NCI-H82 (cell line): ENCODE measurements around the gene NFS1.
"Not testable (repeated sequence)": the region's sequence is repeated elsewhere in the genome, so short reads cannot be mapped to it uniquely, and the experiment has no call there.

Source experiments
- DNase-seq: peaks from one replicate; lab custom pipeline; 2025; lab: John Stamatoyannopoulos, UW

Gene NFS1

GRCh38 chr20:35699127-35699956, at the start of gene NFS1, which contains the start of gene ROMO1:
TSS of gene NFS1 (minus strand) at chr20:35699352. CDS start at chr20:35699288, 64 bp downstream.
TSS of gene ROMO1 (plus strand) at chr20:35699405. CDS start at chr20:35699633, 228 bp downstream.
- DNase-seq: peak; percentile 95

- not testable (repeated sequence) for DNase-seq
Measured at GRCh38 chr20:35744492-35744841, 45.3 kb upstream of the NFS1 start.

GRCh38 chr20:35743693-35744491, 44.7 kb upstream of the NFS1 start:
- peak; percentile 32 for DNase-seq

- peak; percentile 83 for DNase-seq
Measured at GRCh38 chr20:35742741-35743523, 43.8 kb upstream of the NFS1 start.

- peak; percentile 100 for DNase-seq
Measured at GRCh38 chr20:35741892-35742740, 43.0 kb upstream of the NFS1 start, which contains the start of gene RBM39. TSS of gene RBM39 (minus strand) at chr20:35742260. CDS start at chr20:35740874, 1,386 bp downstream.

- DNase-seq: no peak
Measured at GRCh38 chr20:35739294-35740163, 40.4 kb upstream of the NFS1 start.

GRCh38 chr20:35738410-35739179, 39.4 kb upstream of the NFS1 start:
- no peak for DNase-seq

GRCh38 chr20:35737865-35738333, 38.7 kb upstream of the NFS1 start:
- no peak for DNase-seq

- peak; percentile 83 for DNase-seq
Measured at GRCh38 chr20:35735826-35736470, 36.8 kb upstream of the NFS1 start.

GRCh38 chr20:35734777-35735649, 35.9 kb upstream of the NFS1 start:
- no peak for DNase-seq

- no peak for DNase-seq
Measured at GRCh38 chr20:35734374-35734773, 35.2 kb upstream of the NFS1 start.

GRCh38 chr20:35732644-35732982, 33.5 kb upstream of the NFS1 start:
- no peak for DNase-seq

- no peak for DNase-seq
Measured at GRCh38 chr20:35731862-35732643, 32.9 kb upstream of the NFS1 start.

GRCh38 chr20:35731469-35731788, 32.3 kb upstream of the NFS1 start:
- DNase-seq: no peak

GRCh38 chr20:35730583-35731468, 31.7 kb upstream of the NFS1 start:
- peak; percentile 56 for DNase-seq
